NCI-H524 treated with DMSO at 0.1 percent for 48 hours (cell line): ENCODE measurements around the gene STARD9.

Experiments used
- DNase-seq: peaks from one replicate; lab custom pipeline; 2025; lab: John Stamatoyannopoulos, UW

The STARD9 gene

DNA sequence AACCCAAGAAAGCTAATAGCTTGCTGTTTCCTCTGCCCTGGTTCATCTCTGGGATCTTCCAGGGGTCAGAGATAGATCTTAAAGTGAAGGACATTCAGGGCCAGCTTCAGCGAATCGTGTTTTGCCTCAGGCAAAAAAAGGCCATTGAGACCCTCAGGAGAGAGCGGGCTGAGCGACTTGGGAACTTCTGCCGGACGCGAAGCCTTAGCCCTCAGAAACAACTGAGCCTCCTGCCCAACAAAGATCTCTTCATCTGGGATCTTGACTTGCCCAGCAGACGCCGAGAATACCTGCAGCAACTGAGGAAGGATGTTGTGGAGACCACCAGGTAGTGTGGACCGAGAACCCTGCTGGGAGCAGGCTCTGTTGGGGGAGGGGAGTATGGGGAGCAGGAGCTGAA lies 119.0 kb downstream of the STARD9 start:
- DNase-seq = no peak

DNA sequence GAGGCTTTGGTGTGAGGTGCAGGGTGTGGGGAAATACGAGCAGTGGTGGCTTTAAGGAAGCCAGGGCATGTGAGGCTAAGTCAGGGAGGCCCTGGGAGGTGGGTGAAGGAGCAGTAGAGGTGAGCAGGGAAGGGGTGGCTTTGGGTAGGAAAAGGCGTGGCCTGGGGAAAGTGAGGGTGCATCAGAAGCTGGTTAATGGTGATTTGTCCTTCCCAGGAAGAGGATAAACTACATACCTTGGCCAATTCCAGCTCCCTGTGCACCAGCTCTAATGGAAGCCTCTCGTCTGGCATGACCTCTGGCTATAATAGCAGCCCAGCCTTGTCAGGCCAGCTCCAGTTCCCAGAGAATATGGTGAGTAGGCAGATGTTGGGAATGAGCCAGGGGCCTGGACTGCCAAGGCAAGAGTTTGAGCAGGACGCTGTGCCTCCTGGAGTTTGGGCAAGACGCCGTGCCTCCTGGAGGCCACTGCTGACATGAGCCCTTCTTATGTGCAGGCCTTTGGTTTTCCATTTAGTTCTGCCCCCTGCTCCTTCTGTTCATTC lies 120.2 kb downstream of the STARD9 start:
- no peak for DNase-seq

DNA sequence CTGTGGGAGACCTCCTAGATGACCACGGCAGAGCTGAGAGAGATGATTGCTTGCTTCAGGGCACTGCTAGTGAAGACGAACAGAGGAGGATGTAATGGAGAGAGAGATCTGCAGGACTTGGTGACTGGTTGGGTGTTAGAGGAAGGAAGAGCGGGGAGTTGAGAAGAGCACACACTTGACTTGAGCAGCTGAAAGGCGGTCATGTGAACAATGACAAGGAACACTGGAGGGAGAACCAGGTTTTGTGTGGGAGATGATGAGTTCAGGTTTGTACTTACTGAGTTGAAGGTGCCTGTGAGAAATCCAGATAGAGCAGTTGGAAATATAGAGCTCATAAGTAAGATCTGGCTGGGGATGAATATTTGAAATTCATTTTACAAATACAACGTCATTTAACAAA lies 121.2 kb downstream of the STARD9 start:
- no peak for DNase-seq

DNA sequence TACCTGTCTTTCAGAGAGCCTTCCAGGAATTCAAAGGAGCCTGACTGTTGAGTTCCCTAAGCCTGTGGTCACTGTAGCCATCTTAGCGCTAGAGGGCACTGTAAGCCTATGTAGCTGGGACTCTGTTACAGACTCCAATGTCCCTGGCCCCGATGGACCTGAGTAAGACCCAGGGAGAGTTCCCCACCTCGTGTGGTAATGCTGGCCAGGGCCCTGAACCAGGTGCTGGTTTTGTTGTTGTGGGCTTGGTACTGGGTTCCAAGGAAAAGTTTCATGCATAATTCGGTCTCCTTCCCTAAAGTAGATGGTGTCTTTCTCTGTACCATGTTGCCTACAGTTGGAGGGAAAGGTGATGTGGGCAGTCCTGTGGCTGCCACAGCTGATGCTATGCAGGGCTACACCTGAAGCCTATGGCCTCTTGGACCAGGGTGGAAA lies 129.1 kb downstream of the STARD9 start:
- peak; percentile 25 for DNase-seq

DNA sequence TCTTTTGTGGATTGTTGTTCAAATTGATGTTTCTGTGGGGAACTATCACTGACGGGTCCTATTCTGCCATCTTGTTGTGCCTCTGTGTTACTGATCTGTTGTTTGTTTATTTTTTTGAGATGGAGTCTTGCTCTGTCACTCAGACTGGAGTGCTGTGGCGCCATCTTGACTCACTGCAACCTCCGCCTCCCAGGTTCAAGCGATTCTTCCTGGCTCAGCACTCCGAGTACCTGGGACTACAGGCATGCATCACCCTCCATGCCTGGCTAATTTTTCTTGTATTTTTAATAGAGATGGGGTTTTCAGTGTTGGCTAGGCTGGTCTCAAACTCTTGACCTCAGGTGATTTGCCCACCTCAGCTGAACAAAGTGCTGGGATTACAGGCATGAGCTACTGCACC lies 129.9 kb downstream of the STARD9 start:
- DNase-seq = no peak

DNA sequence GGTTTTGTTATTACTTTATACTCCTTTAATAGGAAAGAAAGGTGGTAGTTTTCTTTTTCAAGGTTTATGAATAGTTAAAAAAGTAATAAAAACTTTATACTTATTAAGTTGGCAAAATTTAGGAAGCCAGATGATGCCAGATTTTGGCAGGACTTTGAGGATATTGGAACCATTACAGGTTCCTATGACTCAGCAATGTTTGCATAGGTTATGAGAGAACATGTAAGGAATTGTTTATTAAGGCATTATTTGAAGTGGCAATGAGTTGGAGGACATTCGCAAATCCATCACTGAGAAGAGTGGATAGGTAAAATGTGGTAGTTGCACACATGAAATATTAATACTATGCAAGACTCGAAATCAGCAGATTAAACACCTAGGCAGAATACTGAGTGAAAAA lies 131.7 kb downstream of the STARD9 start:
- no peak for DNase-seq

DNA sequence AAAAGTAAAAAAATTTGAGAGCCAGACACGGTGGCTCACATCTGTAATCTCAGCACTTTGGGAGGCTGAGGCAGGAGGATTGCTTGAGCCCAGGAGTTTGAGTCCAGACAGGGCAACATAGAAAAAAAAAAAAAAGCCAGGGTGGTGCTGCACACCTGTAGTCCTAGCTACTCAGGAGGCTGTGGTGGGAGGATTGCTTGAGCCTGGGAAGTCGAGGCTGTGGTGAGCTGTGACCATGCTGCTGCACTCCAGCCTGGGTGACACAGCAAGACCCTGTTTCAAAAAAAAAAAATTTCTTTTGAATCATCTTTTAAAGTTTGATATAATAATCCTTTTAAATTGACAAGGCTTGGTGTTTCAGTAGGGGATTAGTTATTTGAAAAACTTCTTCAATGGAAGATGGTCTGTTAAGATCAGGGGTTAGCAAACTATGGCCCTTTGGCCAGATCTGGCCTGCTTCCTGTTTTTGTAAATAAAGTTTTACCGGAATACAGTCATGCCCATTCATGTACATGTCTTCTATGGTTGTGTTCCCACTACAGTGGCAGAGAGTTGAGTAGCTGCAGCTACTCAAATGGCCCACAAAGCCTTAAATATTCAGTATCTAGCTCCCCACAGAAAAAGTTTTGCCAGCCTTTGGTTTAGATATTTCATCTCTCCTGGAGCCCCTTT lies 132.6 kb downstream of the STARD9 start:
- no peak for DNase-seq

DNA sequence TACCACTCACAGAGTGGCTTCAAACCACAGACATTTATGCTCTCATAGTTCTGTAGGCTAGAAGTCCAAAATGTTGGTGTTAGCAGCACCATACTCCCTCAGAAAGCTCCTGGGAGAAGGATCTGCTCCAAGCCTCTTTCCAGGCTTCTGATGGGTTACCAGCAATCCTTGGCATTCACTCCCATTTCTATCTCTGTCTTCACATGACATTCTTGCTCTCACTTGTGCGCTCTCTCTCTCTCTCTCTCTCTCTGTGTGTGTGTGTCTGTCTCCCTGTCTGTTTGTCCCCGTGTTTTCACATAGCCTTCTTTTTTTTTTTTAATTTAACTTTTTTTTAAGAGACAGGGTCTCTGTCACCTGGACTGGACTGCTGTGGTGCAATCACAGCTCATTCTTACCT lies 135.3 kb downstream of the STARD9 start:
- no peak for DNase-seq

DNA sequence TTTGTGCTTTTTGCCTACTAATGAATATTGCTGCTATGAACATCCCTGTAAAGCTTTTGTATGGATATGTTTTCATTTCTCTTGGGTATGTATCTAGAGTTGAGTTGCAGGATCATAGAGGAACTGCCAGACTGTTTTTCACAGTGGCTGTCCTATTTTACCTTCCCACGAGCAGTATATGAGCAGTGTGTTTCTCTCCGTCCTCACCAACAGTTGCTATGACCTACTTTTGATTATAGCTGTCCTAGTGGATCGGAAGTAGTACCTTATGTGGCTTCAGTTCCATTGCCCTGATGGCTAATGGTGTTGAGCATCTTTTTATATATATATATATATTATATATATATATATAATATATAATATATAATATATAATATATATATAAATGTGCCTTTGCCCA lies 136.3 kb downstream of the STARD9 start:
- DNase-seq = no peak

DNA sequence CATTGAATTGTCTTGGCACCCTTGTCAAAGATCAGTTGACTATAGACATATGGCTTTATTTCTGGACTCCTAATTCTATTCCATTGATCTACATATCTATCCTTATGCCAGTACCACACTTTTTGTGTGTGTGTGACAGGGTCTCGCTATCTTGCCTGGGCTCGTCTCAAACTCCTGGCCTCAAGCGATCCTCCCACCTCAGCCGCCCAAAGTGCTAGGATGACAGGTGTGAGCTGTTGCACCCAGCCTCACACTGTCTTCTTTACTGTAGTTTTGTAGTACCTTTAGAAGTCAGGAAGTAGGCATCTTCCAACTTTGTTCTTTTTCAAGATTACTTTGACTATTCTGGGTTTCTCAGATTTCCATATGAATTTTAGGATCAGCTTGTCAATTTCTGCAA lies 137.2 kb downstream of the STARD9 start:
- no peak for DNase-seq

DNA sequence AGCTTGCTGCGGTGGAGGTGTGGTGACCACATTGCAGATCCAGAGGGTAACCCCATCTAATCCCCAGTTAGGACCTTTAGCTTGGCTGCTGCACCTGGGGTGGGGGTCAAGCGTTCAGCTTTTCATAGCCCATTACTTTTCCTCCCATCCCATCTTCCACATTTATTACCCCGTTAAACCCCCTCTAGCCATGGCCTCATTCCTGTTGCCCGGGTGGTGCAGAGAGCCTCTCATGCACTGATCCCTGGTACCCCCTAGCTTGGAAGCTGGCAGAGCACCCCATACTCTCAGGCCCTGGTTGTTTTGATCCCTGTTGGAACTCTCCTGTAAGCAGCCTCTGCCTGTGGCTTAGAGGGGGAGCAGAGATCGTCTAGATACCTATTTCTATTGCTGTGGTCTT lies 140.7 kb downstream of the STARD9 start:
- no peak for DNase-seq

DNA sequence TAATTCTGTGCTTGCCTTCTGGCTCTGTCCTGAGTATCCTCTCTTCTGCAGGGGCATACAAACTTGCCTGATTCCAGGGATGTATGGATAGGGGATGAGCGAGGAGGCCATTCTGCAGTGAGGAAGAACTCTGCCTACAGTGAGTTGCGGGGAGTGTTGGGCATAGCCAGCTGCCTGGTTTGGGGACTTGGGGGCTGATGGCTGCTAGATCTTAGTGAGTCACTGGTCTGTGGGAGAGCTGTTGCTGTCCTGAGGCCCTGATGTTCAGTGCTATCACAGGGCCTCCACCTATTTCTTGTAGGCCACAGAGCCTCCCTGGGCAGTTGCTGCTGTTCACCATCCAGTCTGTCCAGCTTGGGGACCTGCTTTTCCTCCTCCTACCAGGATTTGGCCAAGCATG lies 141.2 kb downstream of the STARD9 start:
- DNase-seq = no peak

DNA sequence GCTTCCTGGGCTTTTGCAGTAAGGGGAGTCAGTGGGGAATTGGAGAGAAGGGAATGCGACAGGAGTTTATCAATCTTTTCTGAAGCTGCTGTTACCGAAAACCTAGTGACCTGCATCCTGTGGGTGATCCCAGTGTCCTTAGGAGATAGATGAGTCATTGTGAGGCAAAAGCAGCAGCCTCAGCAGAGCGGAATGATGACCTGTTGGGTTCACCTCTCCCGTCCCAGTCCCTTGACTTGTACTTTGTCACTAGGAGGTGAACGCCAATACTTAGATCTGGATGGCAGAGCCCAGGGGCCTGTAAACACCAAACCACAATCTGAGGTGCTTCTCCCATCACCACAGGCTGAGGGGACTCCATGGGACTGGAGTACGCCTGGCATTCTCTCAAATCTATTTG lies 143.6 kb downstream of the STARD9 start:
- DNase-seq = no peak

DNA sequence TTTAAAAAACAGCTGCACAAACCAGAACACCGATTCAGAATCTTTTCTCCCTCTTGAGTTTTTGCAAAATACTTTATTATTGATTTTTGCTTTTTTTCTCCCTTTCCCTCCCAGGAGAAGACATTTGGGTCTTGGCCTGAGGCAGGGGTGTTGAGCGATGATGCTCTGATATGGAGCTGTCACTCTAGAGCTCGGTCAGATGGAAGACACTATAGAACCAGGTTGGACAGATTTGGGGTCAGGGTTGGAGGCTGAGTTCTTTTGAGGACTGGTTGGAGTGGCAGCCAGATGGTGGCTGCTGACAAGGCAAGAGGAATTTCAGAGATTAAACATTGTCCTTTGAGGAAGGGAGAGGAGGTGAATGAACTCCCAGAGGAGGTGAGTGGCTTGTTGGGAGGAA lies 144.7 kb downstream of the STARD9 start:
- peak; percentile 27 for DNase-seq

DNA sequence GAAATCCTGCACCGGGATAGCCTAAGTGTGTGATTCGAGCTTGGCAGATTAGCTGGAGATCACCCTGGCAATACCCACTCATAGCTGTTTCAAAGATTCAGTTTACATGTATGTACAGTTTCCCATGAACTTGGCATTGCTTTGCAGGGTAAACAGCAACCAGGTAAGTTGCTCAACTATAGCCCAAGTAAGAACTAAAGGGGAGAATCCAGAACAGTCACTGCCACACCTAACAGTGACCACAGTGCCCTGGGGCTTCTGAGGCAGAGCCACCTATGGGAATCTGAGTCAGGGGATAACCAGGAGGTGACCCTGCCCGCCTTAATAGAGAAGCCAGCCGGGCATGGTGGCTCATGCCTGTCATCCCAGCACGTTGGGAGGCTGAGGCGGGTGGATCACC lies 145.6 kb downstream of the STARD9 start:
- no peak for DNase-seq

DNA sequence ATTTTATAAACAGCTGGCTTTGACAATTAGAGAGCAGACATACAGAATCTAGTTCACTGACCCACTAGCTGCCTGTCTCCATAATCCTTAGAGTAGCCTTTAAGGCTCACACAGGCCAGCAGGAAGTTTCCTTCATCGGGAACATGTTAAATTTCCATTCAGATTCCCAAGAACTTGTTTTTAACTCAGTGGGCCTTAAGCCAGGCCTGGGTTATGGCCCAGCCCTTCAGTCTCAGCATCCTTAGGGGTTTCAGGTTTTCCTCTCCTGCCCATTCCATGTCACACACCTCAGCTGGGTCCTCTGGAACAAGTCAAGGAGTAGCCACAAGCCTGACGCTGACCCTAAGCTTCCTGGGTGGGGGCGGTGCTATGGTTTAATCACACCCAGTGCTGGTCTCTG lies 146.5 kb downstream of the STARD9 start:
- no peak for DNase-seq

DNA sequence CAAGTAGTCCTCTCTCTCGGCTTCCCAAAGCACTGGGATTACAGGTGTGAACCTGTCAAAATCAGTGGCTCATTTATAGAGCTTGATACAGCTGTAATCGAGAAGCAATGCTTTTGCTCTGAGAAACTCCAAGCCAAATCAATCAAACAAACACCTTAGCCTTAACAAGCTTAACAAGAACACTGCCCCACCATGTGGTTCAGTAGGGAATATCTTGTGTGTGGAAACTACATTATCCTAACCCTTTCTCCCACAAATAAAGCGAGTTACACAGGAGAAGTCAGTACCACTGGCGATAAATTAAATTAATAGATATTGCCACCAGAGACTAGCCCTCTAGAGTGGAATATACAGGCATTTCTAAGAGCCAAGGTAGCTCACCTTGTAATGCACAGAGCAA lies 147.7 kb downstream of the STARD9 start:
- no peak for DNase-seq

DNA sequence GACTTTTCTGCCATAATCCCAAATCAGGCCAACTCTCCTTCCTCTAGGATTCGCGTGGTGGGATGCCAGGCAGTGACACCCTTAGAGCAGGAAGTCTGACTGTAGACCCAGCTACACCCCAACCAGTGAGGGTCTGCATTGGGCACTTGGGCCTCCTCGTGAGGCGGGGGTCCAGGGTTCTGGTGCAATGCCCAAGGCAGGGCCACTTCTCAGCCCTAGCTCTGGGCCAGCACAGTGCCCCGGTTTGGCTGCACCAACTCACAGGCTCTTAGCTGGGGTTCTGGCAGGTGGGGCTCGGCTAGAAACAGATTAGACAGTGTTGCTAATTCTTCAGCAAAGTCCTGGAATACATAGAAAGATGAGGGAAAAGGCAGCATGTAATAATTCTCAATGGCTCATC lies 148.9 kb downstream of the STARD9 start:
- DNase-seq = no peak

DNA sequence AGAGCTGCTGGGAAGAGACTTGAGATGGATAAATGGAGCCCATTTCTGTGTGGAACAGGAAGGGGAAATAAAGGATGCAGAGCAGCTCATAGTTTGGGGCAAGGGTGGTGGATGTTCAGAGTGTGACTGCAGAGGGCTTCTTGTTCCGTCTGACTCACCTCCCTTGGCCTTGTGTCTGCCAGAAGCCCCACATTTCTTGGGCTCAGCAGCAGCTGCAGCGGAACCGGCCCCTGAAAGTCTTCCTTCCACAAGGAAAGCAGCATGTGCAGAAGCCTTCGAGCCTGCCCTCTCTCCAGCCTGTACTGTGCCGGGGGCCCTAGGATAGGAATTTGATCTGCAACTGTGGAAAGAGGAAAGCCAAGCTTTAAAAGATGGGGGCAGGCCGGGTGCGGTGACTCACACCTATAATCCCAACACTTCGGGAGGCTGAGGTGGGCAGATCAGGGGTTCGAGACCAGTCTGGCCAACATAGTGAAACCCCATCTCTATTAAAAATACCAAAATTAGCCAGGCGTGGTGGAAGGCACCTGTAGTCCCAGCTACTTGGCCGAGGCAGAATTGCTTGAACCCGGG lies 150.0 kb downstream of the STARD9 start:
- DNase-seq = no peak

DNA sequence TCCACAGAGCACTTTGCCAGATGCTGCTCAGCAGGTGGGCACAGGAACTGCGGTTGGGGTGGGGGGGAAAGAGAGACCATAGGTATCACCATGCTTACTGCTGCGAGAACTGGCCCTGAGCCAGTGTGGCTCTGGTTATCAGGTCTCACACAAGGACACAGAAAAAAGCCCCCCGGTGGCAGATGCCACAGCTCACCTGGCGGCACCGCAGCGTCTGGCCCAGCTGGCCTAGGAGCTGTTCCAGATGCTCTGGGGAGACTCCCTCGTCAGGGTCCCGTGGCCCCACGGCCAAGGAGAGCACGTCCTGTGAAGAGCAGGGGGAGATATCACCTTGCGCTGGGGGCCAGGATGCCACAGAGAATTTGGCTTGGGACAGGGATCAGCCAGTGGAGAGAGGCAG lies 150.7 kb downstream of the STARD9 start:
- peak; percentile 81 for DNase-seq

DNA sequence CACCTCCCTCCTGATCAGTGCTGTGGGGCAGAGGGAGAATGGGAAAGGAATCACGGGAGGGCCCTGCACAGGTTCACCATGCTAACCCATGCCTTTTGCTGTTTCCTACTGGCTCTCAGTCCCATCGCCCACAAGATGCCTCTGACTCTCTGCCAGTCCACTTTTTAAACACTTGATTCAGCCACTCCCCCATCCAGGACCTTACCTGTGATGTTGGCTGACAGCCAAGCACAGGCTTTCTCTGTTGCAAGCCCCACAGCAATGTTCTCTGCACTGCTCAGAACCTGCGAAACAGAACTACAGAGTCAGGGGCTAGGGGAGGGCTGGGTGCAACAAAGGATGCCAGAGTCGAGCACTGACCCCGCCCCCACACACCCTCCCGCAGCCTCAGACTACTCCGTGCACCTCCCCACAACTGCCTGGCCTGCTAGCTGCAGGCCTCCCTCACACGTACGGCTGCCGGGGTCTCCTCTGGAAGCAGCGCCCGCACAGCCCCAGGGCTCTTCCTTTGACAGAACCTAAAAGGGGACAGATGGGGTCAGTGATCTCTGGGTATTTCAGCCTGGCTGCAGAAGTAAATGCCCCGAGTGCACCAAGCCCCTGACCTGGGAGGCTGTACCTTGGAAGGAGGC lies 152.5 kb downstream of the STARD9 start:
- DNase-seq = no peak

DNA sequence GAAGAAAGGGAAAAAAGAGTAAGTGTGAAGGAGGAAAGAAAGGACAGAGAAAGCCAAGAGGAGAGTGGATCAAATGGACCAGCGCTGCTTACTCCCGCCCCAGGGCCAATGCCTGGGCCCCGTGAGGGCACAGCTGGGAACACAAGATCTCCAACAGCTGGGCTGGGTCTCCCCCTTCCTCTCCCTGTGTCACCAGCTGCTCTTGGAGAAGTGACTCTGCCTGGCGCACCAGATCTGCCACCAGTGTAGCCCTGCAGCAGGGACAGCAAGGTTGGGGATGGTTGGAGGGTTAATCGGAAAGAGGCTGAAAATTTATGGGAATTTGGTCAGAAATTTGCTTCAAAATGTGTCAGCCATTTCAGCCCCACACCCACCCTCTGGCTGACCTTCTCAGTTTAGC lies 153.2 kb downstream of the STARD9 start:
- no peak for DNase-seq

DNA sequence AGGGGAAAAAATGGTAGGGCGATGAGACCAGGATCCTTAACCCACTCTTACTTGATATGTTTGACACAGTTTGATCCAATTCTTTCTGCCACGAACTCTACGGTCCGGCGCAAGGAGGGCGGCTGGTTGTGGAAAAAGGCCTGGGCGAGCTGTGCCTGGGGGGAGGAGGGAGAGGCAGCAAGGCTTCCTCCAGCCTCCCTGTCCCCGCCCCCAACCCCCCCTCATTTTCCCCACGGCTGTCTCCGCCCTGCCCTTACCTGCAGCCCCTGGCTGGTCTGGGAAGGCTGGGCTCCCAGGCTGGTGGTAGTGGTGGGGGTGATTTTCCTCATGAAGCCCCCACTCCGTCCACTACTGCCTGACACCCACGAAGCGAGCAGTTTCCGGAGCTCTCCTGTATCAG lies 153.6 kb downstream of the STARD9 start:
- no peak for DNase-seq

DNA sequence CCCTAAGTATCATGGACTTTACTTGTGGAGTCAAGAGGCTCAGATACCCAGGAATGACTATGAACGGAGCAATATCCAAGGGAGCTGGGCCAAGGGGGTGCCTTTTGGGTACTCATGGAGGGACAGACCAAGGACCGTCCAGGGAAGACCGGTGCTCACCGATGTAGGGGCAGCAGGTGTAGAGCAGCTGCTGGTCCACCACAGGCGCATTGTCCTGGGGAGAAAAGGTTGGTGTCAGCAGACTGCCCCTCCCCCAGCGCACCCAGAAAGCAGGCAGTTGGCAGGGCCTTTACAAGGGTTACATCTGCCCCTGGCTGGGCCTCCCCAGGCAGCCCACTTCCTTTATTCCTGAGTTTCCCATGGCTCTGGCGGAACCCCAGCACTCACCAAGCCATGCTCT lies 154.0 kb downstream of the STARD9 start:
- DNase-seq = no peak
